HG03175 (cell line): ENCODE measurements around the gene PRR32.
"Not testable (repeated sequence)": the region's sequence is repeated elsewhere in the genome, so short reads cannot be mapped to it uniquely, and the experiment has no call there.

Source experiments
- ATAC-seq: cut with Tn5 transposase; IDR thresholded peaks from one replicate; pipeline ENCODE4 v1.9.1; 2021; ENCODE audit warnings: mild to moderate bottlenecking, moderate library complexity; ENCODE audit not compliant: unreplicated experiment

Gene PRR32, protein sequence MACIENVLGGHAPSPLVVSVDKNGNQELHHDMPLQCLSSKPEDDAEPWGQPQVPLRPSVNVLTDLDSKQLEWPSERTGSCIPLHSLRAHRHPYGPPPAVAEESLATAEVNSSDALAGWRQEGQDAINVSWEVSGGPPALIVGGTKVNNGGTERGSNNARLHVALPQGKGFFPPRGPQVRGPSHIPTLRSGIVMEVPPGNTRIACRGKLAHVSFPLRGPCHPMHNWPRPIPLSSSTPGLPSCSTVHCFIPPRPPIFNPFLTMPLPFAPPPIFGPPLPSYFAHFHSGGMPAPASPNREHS

DNA sequence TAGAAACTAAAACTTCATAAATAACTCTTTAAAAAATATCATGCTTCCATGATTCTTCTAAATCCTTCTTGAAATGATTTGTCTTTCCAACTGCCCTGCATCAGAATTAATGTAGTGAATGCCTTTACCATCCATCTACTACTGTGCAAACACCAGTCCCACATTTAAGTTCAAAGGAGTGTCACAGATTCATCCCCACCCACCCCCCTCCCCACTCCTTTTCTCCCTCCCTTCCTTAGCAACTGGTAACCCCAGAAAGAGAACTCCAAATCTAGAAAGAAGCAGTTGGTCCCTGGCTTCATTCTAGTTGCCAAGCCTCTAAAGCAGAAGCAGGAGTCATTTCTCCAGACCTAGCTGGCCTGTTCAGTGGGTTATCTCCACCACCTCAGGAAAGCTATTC is at the start of gene PRR32:
Gene PRR32 (plus strand): TSS at position 301 of the 400 bp plus-strand sequence. CDS start 115 bp downstream, outside the sequence.
- ATAC-seq: no peak

DNA sequence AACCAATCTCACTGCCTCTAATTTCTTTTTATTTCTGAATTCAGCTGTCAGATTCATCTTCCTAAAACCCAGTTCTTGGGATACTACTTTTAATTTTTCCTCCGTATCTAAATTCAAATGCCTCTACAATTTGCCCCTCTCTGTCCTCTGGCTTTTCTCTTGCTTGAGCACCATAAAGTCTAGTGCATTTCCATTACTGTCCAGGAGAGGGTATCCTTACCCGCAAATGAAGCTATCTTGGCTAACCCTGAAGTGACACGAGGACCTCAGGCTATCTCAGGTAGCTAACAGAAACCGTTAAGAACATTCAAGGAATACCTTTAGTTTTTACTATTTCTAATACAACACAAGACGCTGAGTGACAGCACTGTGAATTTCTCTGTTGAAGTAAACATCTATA is 49.4 kb upstream of the PRR32 start:
- ATAC-seq: no peak

DNA sequence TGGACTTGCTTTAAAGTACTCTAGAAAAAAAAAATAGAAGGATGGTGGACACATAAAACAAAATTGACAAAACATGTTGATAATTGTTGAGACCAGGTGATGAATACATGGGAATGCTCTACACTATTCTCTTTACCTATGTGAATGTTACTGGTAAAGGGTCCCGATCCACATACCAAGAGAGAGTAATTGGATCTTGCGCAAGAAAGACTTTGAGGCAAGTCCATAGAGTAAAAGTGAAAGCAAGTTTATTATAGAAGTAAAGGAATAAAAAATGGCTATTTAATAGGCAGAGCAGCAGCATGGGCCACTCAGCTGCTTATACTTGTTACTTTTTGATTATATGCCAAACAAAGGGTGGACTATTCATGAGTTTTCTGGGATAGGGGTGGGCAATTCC is 34.0 kb upstream of the PRR32 start:
- no peak for ATAC-seq

DNA sequence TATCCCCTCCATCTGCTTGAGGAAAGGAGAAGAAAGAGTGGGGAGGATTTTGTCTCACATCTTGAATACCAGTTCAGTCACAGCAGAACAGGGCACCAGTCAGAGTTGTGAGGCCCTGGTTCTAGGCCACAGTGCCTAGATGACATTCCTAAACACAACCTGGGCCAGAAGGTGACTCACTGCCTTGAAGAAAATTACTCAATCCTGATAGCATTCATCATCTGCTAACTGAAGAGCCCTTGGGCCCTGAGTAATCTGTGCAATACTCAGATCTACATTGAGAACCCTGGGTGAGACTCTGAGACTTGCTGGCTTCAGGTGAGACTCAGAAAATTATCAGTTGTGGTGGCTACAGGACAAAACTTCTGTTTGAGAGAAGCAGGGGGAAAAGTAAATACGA is 20.5 kb upstream of the PRR32 start:
- no peak for ATAC-seq

DNA sequence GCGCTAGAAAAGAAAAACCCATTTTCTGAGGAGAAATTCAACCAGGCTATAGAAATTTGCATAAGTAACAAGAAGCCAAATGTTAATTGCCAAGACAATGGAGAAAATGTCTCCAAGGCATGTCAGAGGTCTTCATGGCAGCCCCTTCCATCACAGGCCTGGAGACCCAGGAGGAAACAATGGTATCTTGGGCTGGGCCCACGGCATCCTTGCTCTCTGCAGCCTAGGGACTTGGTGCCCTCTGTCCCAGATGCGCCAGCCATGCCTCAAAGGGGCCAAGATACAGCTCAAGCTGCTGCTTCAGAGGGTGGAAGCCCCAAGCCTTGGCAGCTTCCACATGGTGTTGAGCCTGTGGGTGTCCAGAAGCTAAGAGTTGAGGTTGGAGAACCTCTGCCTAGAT is 12.7 kb upstream of the PRR32 start:
- ATAC-seq: not testable (repeated sequence)

DNA sequence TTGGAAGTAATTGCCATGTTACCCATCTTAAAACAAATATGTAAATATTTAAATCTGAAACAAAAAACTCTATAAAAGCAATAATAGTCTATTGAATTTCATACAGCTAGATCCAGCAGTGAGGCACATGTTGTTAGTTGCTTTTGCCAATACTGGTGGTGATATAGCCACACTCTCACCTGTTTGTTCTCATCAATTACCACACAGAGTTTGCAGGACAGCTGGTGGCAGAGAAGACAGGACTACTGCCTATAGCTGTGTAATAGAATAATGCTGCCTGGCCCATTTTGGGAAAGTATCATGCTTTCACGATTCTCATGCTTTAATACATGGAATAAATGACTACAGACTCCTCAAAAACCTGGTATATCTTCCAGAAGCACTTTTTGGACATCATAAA is 3.7 kb upstream of the PRR32 start:
- ATAC-seq: no peak

DNA sequence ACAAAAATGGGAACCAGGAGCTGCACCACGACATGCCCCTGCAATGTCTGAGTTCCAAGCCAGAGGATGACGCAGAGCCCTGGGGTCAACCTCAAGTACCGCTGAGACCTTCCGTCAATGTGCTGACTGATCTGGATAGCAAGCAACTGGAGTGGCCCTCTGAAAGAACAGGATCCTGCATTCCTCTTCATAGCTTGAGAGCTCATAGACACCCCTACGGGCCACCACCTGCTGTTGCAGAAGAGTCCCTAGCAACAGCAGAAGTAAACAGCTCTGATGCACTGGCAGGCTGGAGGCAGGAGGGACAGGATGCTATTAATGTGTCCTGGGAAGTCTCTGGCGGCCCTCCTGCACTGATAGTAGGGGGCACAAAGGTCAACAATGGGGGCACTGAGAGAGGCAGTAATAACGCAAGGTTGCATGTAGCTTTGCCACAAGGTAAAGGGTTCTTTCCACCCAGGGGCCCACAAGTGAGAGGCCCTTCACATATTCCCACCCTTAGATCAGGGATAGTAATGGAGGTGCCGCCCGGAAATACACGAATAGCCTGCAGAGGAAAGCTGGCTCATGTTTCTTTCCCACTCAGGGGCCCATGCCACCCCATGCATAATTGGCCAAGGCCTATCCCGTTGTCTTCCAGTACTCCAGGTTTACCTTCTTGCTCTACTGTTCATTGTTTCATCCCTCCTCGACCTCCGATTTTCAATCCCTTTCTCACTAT is 1.3 kb downstream of the PRR32 start:
- no peak for ATAC-seq

DNA sequence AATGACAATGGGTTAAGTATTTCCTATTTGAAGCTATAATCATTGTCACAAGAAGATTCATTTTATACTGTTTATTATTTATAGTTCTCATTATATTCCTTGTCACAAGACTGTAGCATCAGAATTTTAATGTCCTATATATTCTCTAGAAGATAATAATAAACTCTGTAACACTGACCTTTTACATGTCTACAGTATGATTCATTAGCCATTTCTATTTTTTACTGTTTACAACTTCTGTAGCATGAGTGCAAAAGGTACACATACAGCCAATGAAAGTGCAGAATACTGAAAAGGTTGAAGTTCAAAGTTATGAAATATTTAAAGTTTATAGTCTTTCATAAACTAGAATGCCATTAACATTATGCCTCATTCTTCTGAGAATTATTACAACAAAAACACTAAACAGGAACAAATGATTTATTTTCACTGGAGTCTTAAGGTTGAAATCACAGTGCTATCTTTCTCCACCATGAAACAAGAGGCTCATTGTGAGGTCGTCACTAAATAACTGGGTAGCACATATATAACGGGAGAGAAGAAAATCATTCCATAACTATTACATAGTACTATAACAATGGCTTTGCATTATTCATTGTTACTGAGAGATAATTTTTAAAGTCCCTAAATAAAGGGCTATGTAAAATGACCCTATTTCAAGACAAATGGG is 4.9 kb downstream of the PRR32 start:
- no peak for ATAC-seq

DNA sequence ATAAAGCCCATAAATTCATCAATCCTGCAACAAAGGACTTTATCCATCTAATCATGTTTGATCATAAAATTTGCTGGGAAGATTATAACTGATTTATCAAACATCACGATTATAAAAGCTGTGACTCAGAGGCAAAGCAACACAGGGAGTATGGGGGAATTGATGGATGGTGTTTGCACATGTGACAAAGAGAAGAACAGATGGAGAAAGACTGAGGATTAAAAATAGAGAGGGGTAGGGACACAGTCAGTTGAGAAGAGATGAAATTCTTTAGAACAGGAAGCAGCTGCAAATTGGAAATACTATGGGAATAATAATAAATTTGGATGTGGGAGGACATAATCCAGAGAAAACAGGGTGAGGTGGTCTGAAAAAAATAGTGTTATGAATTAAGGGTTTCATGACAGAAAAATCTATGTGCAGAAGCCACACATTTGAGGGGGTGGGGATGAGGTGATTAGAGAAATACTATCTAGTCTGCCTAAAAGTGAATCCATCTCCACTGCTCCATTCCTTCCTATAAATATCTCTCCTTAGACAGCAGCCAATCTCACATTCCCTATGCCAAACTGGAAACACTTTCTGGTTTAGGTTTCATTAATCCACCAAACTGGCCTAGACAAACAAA is 6.2 kb downstream of the PRR32 start:
- no peak for ATAC-seq

DNA sequence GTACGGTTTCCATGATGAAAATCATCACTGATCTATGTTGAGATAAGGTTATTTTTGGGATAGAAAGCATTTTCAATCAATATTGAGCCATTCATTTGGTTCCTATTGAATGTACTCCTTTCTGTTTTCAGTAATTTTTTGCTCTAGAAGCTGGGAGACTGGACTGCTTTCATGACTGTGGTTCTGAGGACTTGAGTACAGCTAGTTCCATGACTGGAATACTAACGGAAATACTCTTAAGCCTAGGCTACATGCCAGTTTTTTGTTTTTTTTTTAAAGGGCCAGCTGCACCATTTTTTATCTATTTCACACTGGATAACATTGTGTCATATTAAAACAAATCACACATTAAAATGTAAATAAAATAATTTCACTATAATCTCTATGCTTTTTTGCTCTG is 16.7 kb downstream of the PRR32 start:
- no peak for ATAC-seq

DNA sequence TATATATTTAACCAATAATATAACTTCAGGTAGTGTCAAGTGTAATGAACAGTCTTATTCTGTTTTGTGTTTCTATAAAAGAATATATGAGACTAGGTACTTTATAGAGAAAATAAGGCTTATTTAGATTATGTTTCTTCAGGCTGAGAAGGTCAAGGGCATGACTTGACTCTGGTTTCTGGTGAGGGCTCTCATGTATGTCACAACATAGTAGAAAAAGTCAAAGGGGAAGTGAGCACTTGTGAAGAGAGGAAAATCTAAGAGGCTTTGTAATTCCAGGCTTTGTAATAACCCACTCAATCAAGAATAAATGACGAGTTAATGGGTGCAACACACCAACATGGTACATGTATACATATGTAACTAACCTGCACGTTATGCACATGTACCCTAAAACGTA is 27.6 kb downstream of the PRR32 start:
- ATAC-seq: no peak

DNA sequence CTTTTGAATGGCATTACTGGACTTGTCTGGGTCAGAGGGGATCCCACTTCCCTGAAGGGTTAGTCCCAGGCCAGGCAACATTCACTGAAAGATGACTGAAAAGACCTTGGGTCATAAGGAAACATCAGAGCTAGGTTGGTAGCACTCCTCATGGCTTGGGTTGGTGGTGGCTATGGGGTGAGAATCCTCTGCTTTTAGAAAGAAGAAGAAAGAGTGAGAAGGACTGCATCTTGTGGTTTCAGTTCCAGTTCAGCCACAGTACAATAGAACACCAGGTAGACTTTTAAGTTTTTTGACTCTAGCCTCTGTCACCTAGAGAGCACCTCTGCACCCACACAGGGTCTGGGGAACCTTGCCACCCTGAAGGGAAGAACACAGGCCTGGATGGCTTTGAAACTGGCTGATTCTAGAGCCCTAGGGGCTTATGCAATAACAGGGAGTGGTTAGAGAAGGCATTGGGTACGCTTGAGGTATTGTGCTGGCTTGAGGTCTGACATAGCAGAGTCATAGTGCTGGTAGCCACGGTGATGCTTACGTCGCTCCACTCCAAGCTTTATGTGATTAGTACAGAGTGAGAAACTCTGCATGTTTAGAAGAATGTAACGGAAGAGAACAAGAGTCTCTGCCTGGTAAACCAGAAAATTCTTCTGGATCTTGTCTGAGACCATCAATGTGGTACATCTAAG is 36.5 kb downstream of the PRR32 start:
- no peak for ATAC-seq
